GM13976 (cell line): ENCODE measurements around the gene WASF3.

Source experiments
- DNase-seq: peaks from one replicate; pipeline ENCODE4 v3.0.0; 2012; ENCODE audit warnings: low spot score
- CTCF ChIP-seq: IDR thresholded peaks from 2 replicates; pipeline ENCODE4 v1.5.1; 2012; ENCODE audit warnings: borderline replicate concordance, mild to moderate bottlenecking; ENCODE audit not compliant: insufficient read depth; ENCODE audit errors: extremely low read depth, missing control alignments, control extremely low read depth
- in situ Hi-C: fragments of 300-500 bp; cut with MboI; formaldehyde crosslinking; loops from one replicate; pipeline ENCODE4 v1.12.0; 2022; ENCODE audit warnings: low sequenced_read_pairs, mixed read lengths, inconsistent platforms; ENCODE audit not compliant: unreplicated experiment

Gene WASF3

GRCh38 chr13:26557051-26557392, 461 bp upstream of the WASF3 start:
- DNase-seq: peak; percentile 14
- TF ChIP-seq CTCF: no peak
- in situ Hi-C loops: no loop called here

GRCh38 chr13:26558074-26558805, 757 bp downstream of the WASF3 start:
- no peak for TF ChIP-seq CTCF
- in situ Hi-C loops: no loop called here
- peak; percentile 24 for DNase-seq

- no peak for TF ChIP-seq CTCF
- in situ Hi-C loops: no loop called here
- no peak for DNase-seq
These were observed 1.5 kb downstream of the WASF3 start for GRCh38 chr13:26558987-26559386.

GRCh38 chr13:26560456-26560855, 3.0 kb downstream of the WASF3 start:
- DNase-seq: no peak
- no peak for TF ChIP-seq CTCF
- in situ Hi-C loops: no loop called here

GRCh38 chr13:26561067-26561466, 3.6 kb downstream of the WASF3 start:
- no peak for TF ChIP-seq CTCF
- in situ Hi-C loops: no loop called here
- DNase-seq: no peak

- no peak for DNase-seq
- no peak for TF ChIP-seq CTCF
- in situ Hi-C loops: no loop called here
These were observed 4.4 kb downstream of the WASF3 start for GRCh38 chr13:26561651-26562511.

- in situ Hi-C loops: no loop called here
- no peak for DNase-seq
- TF ChIP-seq CTCF: no peak
These were observed 5.0 kb downstream of the WASF3 start for GRCh38 chr13:26562512-26562890.
